ENCODE data around the gene GALR3.
"Not testable (repeated sequence)": the region's sequence is repeated elsewhere in the genome, so short reads cannot be mapped to it uniquely, and the experiment has no call there.

The GALR3 gene

GRCh38 chr22:37823134-37823985, at the start of gene GALR3:
GALR3 (plus strand) TSS chr22:37823382; CDS start chr22:37823407, 25 bp downstream.
- DNase-seq = no peak

- no peak for DNase-seq
These were observed 48.5 kb upstream of the GALR3 start for GRCh38 chr22:37774728-37775127.

GRCh38 chr22:37775785-37776638, 47.2 kb upstream of the GALR3 start:
- DNase-seq = peak; percentile 38

- no peak for DNase-seq
These were observed 46.6 kb upstream of the GALR3 start for GRCh38 chr22:37776639-37777005.

- peak; percentile 64 for DNase-seq
These were observed 46.0 kb upstream of the GALR3 start for GRCh38 chr22:37777122-37777687.

GRCh38 chr22:37778370-37779009, 44.7 kb upstream of the GALR3 start:
- no peak for DNase-seq

GRCh38 chr22:37781434-37782059, 41.6 kb upstream of the GALR3 start:
- DNase-seq = no peak

GRCh38 chr22:37782340-37783168, 40.6 kb upstream of the GALR3 start:
- DNase-seq = peak; percentile 34

GRCh38 chr22:37784829-37785495, 38.2 kb upstream of the GALR3 start:
- no peak for DNase-seq

GRCh38 chr22:37790234-37790633, 32.9 kb upstream of the GALR3 start:
- no peak for DNase-seq

GRCh38 chr22:37792494-37792893, 30.7 kb upstream of the GALR3 start:
- DNase-seq = no peak

GRCh38 chr22:37794376-37794775, 28.8 kb upstream of the GALR3 start:
- no peak for DNase-seq

GRCh38 chr22:37796079-37796478, 27.1 kb upstream of the GALR3 start:
- no peak for DNase-seq

- DNase-seq = not testable (repeated sequence)
These were observed 25.9 kb upstream of the GALR3 start for GRCh38 chr22:37797259-37797658.

- no peak for DNase-seq
These were observed 25.2 kb upstream of the GALR3 start for GRCh38 chr22:37797874-37798500.

- DNase-seq = not testable (repeated sequence)
These were observed 23.2 kb upstream of the GALR3 start for GRCh38 chr22:37799979-37800378.

- no peak for DNase-seq
These were observed 21.3 kb upstream of the GALR3 start for GRCh38 chr22:37801946-37802309.

- DNase-seq = peak; percentile 43
These were observed 20.6 kb upstream of the GALR3 start for GRCh38 chr22:37802310-37803194.

- no peak for DNase-seq
These were observed 20.0 kb upstream of the GALR3 start for GRCh38 chr22:37803195-37803638.
